Coronary artery (tissue), 2 donors: ENCODE data around the gene GNL3.

Experiments
- DNase-seq: peaks from one replicate; pipeline ENCODE4 v3.0.0-alpha.2; 2017; ENCODE audit warnings: low spot score
- H3K27ac ChIP-seq, 2 donors: fragments of 200-600 bp; sonication (generic); one replicate each; pipeline ENCODE4 v1.5.1; 2016 to 2019
- H3K4me3 ChIP-seq: fragments of 200-600 bp; sonication (generic); 2 replicates; pipeline ENCODE4 v1.5.1; 2016; ENCODE audit warnings: mild to moderate bottlenecking, moderate library complexity
- CTCF ChIP-seq: fragments of 200-600 bp; sonication (generic); IDR thresholded peaks from one replicate; pipeline ENCODE4 v1.5.1; 2019; ENCODE audit warnings: antibody characterized with exemption

GNL3 gene

GRCh38 chr3:52696830-52697631, 11.2 kb downstream of the GNL3 start:
- H3K4me3 ChIP-seq, result no peak overlapping the region
- no peak overlapping the region for H3K27ac ChIP-seq
- no peak for DNase-seq
- TF ChIP-seq CTCF, result no peak

- no peak for TF ChIP-seq CTCF
- no peak overlapping the region for H3K4me3 ChIP-seq
- no peak for DNase-seq
- H3K27ac ChIP-seq, result no peak overlapping the region
Measured at GRCh38 chr3:52697632-52697965, 11.8 kb downstream of the GNL3 start.

- no peak for TF ChIP-seq CTCF
- no peak overlapping the region for H3K4me3 ChIP-seq
- peak overlapping the region in 1 of 2 donors; percentile 22 for H3K27ac ChIP-seq
- DNase-seq, result no peak
Measured at GRCh38 chr3:52703341-52703740, 17.5 kb downstream of the GNL3 start.

- Histone ChIP-seq H3K27ac (peak overlapping the region; percentile 76 to 91), H3K4me3 (peak overlapping the region; percentile 83)
- TF ChIP-seq CTCF, result no peak
- no peak for DNase-seq
Measured at GRCh38 chr3:52704611-52705437, 19.0 kb downstream of the GNL3 start.

- no peak for DNase-seq
- Histone ChIP-seq H3K4me3 (peak overlapping the region; percentile 83), H3K27ac (peak overlapping the region; percentile 76 to 91)
- no peak for TF ChIP-seq CTCF
Measured at GRCh38 chr3:52705438-52705687, 19.5 kb downstream of the GNL3 start.

GRCh38 chr3:52705688-52706686, 20.2 kb downstream of the GNL3 start, which contains the start of the genes GLT8D1 and SPCS1:
Gene GLT8D1 (minus strand): TSS chr3:52705791. CDS start chr3:52700460, 5,331 bp downstream.
Gene SPCS1 (plus strand): TSS chr3:52706106. CDS start chr3:52706247, 141 bp downstream.
- peak within 1 kb of the TSS; percentile 76 to 91 for H3K27ac ChIP-seq
- TF ChIP-seq CTCF, result no peak
- peak; percentile 91 for DNase-seq
- peak within 1 kb of the TSS; percentile 83 for H3K4me3 ChIP-seq
